ENCODE data around the gene LPIN1. TPM values are rescaled to one million over a fixed set of nuclear protein-coding genes. Genes with fewer than 3 reads are reported as not detected.
A peak's percentile ranks its signal among the peaks of the same experiment; 100 is the strongest.

The LPIN1 gene
- total and polyA plus RNA-seq, 2 of the 13 experiments (the other 11 are each of a cell fraction or from before 2014, with no cell fraction given) = 9.7 to 19.4 TPM

DNA sequence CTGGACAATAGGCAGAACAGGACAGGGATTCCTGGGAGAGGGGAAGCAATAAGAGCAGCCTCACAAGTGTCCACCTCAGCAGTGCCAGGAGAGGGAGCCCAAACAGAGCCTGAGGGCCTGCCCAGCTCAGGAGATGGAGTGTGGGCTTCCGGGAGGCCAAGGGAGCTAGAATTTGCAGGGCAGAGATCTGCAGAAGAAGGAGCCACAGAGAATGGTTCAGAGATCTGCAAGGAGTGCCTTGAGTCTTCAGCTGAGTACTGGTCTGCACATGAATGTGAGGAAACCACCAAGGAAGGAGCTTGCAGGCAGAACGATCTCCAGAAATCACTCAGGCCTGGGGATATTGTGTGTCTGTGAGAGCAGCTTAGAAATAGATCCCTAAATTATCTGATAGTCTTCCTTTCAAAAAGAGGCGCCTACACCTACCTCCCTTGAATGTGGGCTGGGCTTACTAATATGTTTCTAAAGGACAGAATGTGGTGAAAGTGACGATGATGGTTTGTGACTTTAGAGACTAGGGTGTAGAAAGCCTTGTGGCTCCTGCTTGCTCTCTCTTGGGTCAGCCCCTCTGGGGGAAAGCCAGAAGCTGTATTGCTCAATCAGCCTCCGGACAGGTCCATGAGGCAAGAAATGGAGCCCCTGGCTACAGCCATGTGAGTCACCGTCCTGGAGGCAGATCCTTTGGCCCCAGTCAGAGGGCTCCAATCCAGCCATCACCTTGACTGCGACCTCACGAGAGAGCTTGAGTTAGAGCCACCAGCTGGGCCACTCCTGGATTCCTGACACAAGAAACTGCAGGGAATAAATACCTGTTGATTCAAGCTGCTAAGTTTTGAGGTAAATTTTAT lies 7.6 kb upstream of the LPIN1 start (continued):
- TF ChIP-seq ZNF776 (CRISPR knock-in tag; IDR thresholded peaks at IDR 0.05) (0 out of 2 replicates have a peak, but pooled peaks have one; percentile 42), ZC3H4 (CRISPR knock-in tag; IDR thresholded peaks at IDR 0.05; ENCODE audit: borderline replicate concordance) (no peak), PRPF4 (IDR thresholded peaks at IDR 0.05; ENCODE audit: low read depth, low read length, poor library complexity, severe bottlenecking) (no peak), ZNF180 (CRISPR knock-in tag; IDR thresholded peaks at IDR 0.05; ENCODE audit: borderline replicate concordance, low read depth) (no peak), BRCA1 (CRISPR knock-in tag; IDR thresholded peaks at IDR 0.05) (peak; percentile 42; the same call in 1 of the 2 replicates), SP140L (CRISPR knock-in tag; IDR thresholded peaks at IDR 0.05; ENCODE audit: borderline replicate concordance) (no peak; the same call in 1 of the 2 replicates), MEIS1 (CRISPR knock-in tag; IDR thresholded peaks at IDR 0.05; ENCODE audit: borderline replicate concordance) (no peak), HNRNPK (IDR thresholded peaks at IDR 0.05; ENCODE audit: low read depth, low read length, poor library complexity, severe bottlenecking) (no peak), PCBP2 (optimal IDR thresholded peaks at IDR 0.05; ENCODE audit: low read depth, low read length, poor library complexity, severe bottlenecking) (no peak), THAP11 (CRISPR knock-in tag; IDR thresholded peaks at IDR 0.05) (no peak; the same call in 1 of the 2 replicates), MYNN (CRISPR knock-in tag; IDR thresholded peaks at IDR 0.05; ENCODE audit: low read depth) (no peak), ZKSCAN1 (IDR thresholded peaks at IDR 0.05; ENCODE audit: low read length) (no peak), ATM (IDR thresholded peaks at IDR 0.05; ENCODE audit: borderline replicate concordance) (no peak)
- TF ChIP-seq, protein P1, sequence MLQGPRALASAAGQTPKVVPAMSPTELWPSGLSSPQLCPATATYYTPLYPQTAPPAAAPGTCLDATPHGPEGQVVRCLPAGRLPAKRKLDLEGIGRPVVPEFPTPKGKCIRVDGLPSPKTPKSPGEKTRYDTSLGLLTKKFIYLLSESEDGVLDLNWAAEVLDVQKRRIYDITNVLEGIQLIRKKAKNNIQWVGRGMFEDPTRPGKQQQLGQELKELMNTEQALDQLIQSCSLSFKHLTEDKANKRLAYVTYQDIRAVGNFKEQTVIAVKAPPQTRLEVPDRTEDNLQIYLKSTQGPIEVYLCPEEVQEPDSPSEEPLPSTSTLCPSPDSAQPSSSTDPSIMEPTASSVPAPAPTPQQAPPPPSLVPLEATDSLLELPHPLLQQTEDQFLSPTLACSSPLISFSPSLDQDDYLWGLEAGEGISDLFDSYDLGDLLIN (CRISPR knock-in tag; IDR thresholded peaks at IDR 0.05; ENCODE audit: borderline replicate concordance) = no peak
- TF ChIP-seq, protein P2, sequence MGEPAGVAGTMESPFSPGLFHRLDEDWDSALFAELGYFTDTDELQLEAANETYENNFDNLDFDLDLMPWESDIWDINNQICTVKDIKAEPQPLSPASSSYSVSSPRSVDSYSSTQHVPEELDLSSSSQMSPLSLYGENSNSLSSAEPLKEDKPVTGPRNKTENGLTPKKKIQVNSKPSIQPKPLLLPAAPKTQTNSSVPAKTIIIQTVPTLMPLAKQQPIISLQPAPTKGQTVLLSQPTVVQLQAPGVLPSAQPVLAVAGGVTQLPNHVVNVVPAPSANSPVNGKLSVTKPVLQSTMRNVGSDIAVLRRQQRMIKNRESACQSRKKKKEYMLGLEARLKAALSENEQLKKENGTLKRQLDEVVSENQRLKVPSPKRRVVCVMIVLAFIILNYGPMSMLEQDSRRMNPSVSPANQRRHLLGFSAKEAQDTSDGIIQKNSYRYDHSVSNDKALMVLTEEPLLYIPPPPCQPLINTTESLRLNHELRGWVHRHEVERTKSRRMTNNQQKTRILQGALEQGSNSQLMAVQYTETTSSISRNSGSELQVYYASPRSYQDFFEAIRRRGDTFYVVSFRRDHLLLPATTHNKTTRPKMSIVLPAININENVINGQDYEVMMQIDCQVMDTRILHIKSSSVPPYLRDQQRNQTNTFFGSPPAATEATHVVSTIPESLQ (CRISPR knock-in tag; conservative IDR thresholded peaks at IDR 0.05) = no peak
- TF ChIP-seq, protein P3, sequence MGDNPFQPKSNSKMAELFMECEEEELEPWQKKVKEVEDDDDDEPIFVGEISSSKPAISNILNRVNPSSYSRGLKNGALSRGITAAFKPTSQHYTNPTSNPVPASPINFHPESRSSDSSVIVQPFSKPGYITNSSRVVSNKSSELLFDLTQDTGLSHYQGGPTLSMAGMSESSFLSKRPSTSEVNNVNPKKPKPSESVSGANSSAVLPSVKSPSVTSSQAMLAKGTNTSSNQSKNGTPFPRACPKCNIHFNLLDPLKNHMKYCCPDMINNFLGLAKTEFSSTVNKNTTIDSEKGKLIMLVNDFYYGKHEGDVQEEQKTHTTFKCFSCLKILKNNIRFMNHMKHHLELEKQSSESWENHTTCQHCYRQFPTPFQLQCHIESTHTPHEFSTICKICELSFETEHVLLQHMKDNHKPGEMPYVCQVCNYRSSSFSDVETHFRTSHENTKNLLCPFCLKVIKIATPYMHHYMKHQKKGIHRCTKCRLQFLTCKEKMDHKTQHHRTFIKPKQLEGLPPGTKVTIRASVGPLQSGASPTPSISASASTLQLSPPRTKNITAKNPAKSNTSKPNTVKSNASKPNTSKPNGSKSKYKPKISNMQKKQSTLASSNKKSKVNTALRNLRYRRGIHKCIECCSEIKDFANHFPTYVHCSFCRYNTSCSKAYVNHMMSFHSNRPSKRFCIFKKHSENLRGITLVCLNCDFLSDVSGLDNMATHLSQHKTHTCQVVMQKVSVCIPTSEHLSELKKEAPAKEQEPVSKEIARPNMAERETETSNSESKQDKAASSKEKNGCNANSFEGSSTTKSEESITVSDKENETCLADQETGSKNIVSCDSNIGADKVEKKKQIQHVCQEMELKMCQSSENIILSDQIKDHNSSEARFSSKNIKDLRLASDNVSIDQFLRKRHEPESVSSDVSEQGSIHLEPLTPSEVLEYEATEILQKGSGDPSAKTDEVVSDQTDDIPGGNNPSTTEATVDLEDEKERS (CRISPR knock-in tag; IDR thresholded peaks at IDR 0.05) = 0 out of 2 replicates have a peak, but pooled peaks have one; percentile 45
- TF ChIP-seq, protein P4, sequence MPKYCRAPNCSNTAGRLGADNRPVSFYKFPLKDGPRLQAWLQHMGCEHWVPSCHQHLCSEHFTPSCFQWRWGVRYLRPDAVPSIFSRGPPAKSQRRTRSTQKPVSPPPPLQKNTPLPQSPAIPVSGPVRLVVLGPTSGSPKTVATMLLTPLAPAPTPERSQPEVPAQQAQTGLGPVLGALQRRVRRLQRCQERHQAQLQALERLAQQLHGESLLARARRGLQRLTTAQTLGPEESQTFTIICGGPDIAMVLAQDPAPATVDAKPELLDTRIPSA (CRISPR knock-in tag; IDR thresholded peaks at IDR 0.05; ENCODE audit: borderline replicate concordance) = no peak
- TF ChIP-seq, protein P5, sequence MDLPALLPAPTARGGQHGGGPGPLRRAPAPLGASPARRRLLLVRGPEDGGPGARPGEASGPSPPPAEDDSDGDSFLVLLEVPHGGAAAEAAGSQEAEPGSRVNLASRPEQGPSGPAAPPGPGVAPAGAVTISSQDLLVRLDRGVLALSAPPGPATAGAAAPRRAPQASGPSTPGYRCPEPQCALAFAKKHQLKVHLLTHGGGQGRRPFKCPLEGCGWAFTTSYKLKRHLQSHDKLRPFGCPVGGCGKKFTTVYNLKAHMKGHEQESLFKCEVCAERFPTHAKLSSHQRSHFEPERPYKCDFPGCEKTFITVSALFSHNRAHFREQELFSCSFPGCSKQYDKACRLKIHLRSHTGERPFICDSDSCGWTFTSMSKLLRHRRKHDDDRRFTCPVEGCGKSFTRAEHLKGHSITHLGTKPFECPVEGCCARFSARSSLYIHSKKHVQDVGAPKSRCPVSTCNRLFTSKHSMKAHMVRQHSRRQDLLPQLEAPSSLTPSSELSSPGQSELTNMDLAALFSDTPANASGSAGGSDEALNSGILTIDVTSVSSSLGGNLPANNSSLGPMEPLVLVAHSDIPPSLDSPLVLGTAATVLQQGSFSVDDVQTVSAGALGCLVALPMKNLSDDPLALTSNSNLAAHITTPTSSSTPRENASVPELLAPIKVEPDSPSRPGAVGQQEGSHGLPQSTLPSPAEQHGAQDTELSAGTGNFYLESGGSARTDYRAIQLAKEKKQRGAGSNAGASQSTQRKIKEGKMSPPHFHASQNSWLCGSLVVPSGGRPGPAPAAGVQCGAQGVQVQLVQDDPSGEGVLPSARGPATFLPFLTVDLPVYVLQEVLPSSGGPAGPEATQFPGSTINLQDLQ (CRISPR knock-in tag; IDR thresholded peaks at IDR 0.05) = no peak; the same call in 1 of the 2 replicates
